ENCODE data around the gene MUCL3.
"Not testable (repeated sequence)": the region's sequence is repeated elsewhere in the genome, so short reads cannot be mapped to it uniquely, and the experiment has no call there.

The MUCL3 gene

DNA sequence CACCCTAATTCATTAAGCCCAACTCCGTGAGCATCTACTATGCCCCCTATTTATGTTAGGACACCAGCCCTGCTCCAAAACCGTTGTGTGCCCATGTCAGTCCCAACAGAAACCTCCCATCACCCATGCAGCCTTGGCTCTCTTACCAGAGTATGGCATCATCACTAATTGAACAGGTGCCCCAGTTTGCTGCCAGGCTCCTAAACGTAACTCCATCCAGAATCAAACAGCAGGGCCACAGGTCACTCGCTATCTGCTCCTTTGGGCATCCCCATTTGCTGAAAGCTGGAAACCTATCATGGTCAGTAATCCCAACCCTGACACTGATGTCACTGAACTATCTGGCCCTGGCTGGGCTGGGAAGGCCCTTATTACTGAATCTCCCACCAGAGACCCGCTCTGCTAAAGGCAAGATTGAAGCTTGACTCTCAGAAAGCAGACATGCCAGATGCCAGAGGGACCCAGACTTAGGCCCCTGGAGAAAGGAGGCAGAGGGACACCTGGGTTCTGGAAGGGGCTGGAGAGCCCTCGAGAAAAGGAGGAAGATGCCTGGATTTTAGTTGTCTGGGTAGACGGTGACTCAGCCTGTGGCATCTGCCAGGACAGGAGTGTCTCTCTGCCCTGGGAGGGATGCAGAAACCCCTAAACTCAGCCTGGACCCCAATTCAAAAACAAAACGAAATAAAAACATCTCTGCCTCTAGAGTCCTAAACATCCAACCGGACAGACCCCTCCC, 14.0 kb downstream of the MUCL3 start:
- peak overlapping the region; percentile 95 for H3K4me2 ChIP-seq
- peaks cover 22% of the 10 kb centered on the region for H3K4me1 ChIP-seq
- no peaks in the 10 kb centered on the region for H3K36me3 ChIP-seq
- peak overlapping the region; percentile 65; the same call in 1 of the 2 replicates for H3K9ac ChIP-seq
- peaks cover 4% of the 10 kb centered on the region; the same call in 1 of the 2 replicates for H3K27me3 ChIP-seq
- no peaks in the 10 kb centered on the region for H4K20me1 ChIP-seq
- 0 out of 2 replicates have a peak, but pooled peaks cover 8% of the 10 kb centered on the region for H3K9me3 ChIP-seq
- H3K27ac ChIP-seq, result no peak overlapping the region
- H3K4me3 ChIP-seq, result peak overlapping the region; percentile 63
- TF ChIP-seq Cebpa-rat (IDR thresholded peaks at IDR 0.05), result no peak

DNA sequence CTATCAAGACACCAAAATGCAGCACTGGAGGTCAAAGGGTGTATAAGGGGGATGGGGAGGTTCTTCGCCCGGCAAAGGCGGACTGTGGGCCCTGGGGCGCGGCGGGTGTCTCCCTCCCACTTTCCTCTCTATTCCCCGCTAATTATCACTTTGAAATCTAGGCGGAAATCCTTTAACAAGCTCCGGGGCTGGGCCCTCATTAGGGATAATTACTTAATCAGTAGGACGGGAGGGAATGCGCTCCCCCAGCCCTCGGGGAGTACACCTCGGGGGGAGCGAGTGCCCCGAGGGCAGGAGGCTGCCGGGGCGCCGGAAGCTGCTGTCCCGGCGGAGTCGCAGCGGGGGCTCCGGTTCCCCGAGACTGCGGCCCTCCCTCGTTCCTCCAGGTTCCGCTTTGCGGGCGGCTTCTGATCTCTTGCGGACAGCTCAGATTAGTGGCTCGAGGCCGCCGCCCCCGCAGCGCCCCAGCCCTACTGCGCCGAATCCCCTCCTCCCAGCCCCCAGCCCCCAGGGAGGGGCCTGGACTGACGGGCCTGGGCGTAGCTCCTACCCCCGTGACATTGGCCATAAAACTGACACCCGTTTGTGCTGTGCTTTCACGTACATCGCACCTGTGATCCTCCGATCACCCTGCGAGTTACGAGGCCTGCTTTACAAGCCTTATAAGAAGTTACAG, 14.7 kb downstream of the MUCL3 start:
- H3K9ac ChIP-seq, result peak overlapping the region; percentile 65
- peaks cover 22% of the 10 kb centered on the region for H3K4me1 ChIP-seq
- H3K27ac ChIP-seq, result no peak overlapping the region
- H3K27me3 ChIP-seq, result peaks cover 4% of the 10 kb centered on the region; the same call in 1 of the 2 replicates
- H3K36me3 ChIP-seq, result no peaks in the 10 kb centered on the region
- H3K4me2 ChIP-seq, result peak overlapping the region; percentile 95
- H4K20me1 ChIP-seq, result no peaks in the 10 kb centered on the region
- no peak for TF ChIP-seq Cebpa-rat (IDR thresholded peaks at IDR 0.05)
- H3K9me3 ChIP-seq, result 0 out of 2 replicates have a peak, but pooled peaks cover 8% of the 10 kb centered on the region
- peak overlapping the region; percentile 63 for H3K4me3 ChIP-seq

DNA sequence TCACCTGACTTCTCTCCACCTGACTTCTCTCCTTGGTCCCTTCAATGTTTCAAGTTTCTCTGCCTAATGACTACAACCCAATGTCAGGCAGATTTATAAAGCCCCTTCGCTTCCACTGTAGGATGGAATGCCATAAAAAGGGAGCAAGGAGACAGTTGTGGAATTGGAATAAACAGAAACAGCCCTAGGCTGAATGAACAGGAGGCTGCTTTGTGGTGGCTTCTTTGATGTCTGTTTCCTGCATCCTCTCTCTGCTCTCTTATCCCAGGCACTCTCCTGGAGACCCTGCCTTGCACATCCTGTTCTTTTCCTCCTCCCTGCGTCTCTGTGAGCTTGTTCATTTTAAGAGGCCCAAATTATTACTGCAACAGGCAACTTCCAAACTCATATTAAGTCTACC, 16.9 kb downstream of the MUCL3 start:
- Histone ChIP-seq H3K36me3 (no peaks in the 10 kb centered on the region), H3K27ac (no peak overlapping the region), H3K9ac (no peak overlapping the region), H3K27me3 (no peaks in the 10 kb centered on the region), H4K20me1 (no peaks in the 10 kb centered on the region), H3K4me2 (no peak overlapping the region), H3K9me3 (no peaks in the 10 kb centered on the region), H3K4me1 (peaks cover 22% of the 10 kb centered on the region), H3K4me3 (no peak overlapping the region)
- TF ChIP-seq Cebpa-rat (IDR thresholded peaks at IDR 0.05), result no peak

DNA sequence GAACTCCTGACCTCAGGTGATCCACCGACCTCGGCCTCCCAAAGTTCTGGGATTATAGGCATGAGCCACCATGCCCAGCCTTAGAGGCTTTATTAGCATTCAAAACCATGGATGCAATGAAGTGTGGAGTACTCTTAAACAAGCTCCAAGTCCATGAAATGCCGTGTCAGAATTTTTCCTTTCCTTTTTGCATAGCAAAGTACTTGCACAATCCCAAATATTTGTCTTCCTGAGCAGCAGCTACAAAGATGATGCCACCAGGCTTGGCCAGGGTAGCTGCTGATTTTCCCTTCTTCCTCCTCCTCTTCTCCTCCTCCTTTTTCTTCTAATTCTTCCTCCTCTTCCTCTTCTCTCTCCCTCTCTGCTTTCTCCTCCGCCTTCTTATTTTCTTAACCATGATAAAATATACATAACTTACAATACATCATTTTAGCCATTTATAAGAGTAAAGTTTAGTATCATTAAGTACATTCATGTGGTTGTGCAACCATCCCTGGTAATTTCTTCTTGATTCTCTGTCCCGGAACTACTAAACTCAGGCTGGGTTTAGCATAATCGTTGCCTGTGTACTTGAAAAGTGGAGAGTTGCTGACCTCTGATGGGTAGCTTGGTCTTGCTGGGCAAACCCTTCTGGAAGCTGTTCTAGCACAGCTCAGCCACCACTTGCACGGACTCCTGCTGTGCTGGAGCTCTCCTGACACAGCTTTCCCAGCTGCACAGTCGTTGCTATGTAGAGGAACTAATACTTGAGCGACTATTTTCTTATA, 20.3 kb downstream of the MUCL3 start:
- Histone ChIP-seq H3K4me3 (no peak overlapping the region), H3K4me1 (peaks cover 5% of the 10 kb centered on the region), H3K9me3 (no peaks in the 10 kb centered on the region), H3K36me3 (no peaks in the 10 kb centered on the region), H3K27ac (no peak overlapping the region), H4K20me1 (no peaks in the 10 kb centered on the region), H3K4me2 (no peak overlapping the region), H3K9ac (no peak overlapping the region), H3K27me3 (no peaks in the 10 kb centered on the region)
- TF ChIP-seq Cebpa-rat (IDR thresholded peaks at IDR 0.05), result no peak

DNA sequence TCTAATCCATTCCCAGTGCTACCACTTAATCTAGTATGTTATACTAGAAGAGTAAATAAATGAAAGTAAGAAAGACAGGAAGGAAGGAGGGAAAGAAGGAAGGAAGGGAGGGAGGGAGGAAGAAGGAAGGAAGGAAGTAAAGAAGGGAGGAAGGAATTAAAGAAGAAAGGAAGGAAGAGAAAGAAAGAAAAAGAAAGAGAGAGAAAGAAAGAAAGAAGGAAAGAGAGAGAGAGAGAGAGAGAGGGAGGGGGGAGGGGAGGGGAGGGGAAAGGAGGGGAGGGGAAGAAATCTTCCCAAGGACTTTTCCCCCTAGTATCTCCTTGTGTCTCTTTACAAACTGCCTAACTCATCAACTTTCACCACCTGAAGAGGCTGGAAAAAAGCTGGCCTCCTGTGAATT, 21.9 kb downstream of the MUCL3 start:
- Histone ChIP-seq H3K4me2 (no peak overlapping the region), H3K4me3 (no peak overlapping the region), H4K20me1 (no peaks in the 10 kb centered on the region), H3K9me3 (no peaks in the 10 kb centered on the region), H3K27me3 (no peaks in the 10 kb centered on the region), H3K4me1 (no peaks in the 10 kb centered on the region), H3K27ac (no peak overlapping the region), H3K36me3 (no peaks in the 10 kb centered on the region), H3K9ac (no peak overlapping the region)
- TF ChIP-seq Cebpa-rat (IDR thresholded peaks at IDR 0.05), result no peak

DNA sequence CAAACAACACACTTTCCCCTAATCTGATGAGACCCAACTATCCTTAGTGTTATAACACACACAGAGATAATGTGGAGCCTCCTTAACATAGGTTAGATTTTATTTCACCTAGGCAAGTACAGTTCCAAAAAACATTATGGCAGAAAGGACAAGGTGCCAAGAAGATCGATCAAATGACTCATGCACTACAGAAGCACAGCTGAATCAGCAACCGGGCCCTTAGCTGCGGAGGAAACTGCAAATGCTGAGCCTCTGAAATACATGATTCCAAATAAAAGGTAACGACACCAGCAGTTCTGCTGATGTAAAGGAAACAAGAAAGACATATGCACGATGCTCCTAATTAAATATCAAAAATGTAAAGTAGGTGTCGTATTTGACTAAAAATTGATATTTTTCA, 22.9 kb downstream of the MUCL3 start:
- Histone ChIP-seq H3K4me3 (no peak overlapping the region), H3K27me3 (no peaks in the 10 kb centered on the region), H3K36me3 (no peaks in the 10 kb centered on the region), H3K27ac (no peak overlapping the region), H3K4me2 (no peak overlapping the region), H4K20me1 (no peaks in the 10 kb centered on the region), H3K4me1 (no peaks in the 10 kb centered on the region), H3K9me3 (no peaks in the 10 kb centered on the region), H3K9ac (no peak overlapping the region)
- TF ChIP-seq Cebpa-rat (IDR thresholded peaks at IDR 0.05), result no peak

DNA sequence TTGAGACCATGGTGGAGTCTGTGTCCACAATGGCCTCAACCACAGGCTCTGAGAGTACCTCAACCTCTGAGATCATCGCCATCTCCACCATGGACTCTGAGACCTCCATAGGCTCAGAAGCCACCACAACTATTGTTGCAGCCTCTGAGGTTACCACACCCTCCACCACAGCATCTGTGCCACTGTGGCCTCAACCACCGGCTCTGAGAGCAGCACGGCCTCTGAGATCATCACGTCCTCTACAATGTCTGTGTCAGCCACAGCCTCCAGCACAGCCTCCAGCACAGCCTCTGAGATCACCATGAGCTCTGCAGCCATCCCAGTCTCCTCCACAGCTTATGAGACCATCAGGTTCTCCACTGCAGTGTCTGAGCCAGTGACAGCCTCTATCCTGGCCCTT, 23.3 kb downstream of the MUCL3 start:
- no peaks in the 10 kb centered on the region for H3K9me3 ChIP-seq
- H3K4me2 ChIP-seq, result no peak overlapping the region
- H3K27me3 ChIP-seq, result no peaks in the 10 kb centered on the region
- H3K36me3 ChIP-seq, result no peaks in the 10 kb centered on the region
- no peak overlapping the region for H3K27ac ChIP-seq
- no peak overlapping the region for H3K4me3 ChIP-seq
- TF ChIP-seq Cebpa-rat (IDR thresholded peaks at IDR 0.05), result no peak
- H4K20me1 ChIP-seq, result no peaks in the 10 kb centered on the region
- no peak overlapping the region for H3K9ac ChIP-seq
- H3K4me1 ChIP-seq, result no peaks in the 10 kb centered on the region

DNA sequence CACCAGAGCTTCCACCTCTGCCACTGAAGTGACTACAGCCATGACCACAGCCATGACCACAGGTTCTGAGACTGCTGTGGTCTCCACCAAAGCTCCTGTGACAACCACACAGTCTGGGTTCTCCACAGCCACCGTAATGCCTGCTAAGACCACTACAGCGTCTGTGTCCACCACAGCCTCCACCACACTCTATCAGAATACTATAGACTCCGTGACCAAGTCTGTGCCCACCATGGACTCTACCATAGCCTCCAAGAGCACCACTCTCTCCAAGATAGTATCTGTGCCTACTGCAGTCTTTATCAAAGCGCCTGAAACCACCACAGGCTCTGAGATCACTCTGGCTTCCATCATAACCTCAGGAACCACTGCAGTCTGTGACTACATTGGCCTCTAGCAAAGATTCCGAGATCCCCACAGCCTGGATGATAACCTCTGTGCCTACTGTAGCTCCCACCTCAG, 24.4 kb downstream of the MUCL3 start:
- Histone ChIP-seq H3K4me1 (no peaks in the 10 kb centered on the region), H3K4me2 (no peak overlapping the region), H4K20me1 (no peaks in the 10 kb centered on the region), H3K27me3 (no peaks in the 10 kb centered on the region), H3K27ac (no peak overlapping the region), H3K9ac (no peak overlapping the region), H3K36me3 (no peaks in the 10 kb centered on the region), H3K9me3 (no peaks in the 10 kb centered on the region), H3K4me3 (no peak overlapping the region)
- TF ChIP-seq Cebpa-rat (IDR thresholded peaks at IDR 0.05), result no peak

DNA sequence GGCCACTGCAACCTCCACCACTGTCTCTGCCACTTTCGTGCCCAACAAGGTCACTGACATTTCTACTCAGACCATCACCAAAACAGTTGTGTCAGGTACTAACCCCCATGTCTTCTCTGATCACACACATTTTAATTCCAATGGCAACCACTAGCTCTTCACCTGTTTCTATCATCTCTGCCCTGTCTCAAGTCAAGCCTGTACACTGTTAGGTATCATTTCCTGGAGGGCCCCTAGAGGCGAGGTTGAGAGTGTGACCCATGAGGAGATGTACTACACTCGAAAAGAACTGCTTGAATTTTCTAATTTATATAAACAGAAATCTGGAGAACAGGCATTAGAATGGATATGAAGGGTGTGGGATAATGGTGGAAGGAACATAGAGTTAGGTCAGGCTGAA, 25.4 kb downstream of the MUCL3 start:
- Histone ChIP-seq H3K4me1 (no peaks in the 10 kb centered on the region), H3K36me3 (no peaks in the 10 kb centered on the region), H3K27me3 (no peaks in the 10 kb centered on the region), H3K4me2 (no peak overlapping the region), H4K20me1 (no peaks in the 10 kb centered on the region), H3K4me3 (no peak overlapping the region), H3K9me3 (no peaks in the 10 kb centered on the region), H3K9ac (no peak overlapping the region), H3K27ac (no peak overlapping the region)
- no peak for TF ChIP-seq Cebpa-rat (IDR thresholded peaks at IDR 0.05)

DNA sequence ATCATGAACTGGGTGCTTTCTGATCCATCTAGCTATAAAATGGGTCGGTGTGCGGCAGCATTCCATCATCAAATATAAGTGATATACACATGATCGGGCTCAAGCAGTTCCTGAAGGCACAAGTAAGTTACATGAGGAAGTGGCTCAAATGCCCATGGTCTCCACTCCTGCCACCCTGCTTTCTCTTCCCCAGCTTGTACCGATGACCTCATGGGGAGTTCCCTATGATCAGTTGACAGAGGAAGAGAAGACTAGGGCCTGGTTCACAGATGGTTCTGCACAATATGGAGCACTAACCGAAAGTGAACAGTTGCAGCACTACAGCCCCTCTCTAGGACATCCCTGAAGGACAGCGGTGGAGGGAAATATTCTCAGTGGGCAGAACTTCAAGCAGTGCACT, 28.4 kb downstream of the MUCL3 start:
- H3K27me3 ChIP-seq, H3K9me3 ChIP-seq, H4K20me1 ChIP-seq, H3K27ac ChIP-seq, H3K9ac ChIP-seq, H3K4me3 ChIP-seq, H3K36me3 ChIP-seq, H3K4me2 ChIP-seq, H3K4me1 ChIP-seq: not testable (repeated sequence)
